SK-N-SH (cell line): ENCODE measurements around the gene SNX12.

Experiments
- EP300 ChIP-seq, 2 experiments: IDR thresholded peaks; 2 replicates each; pipeline versions ENCODE4 v1.4.0 to v1.6.1; 2012; ENCODE audit warnings: borderline replicate concordance in 1 of 2, low read depth in 1 of 2, low read length in 1 of 2
- FOSL2 ChIP-seq: IDR thresholded peaks from 2 replicates; pipeline ENCODE4 v1.4.0; 2012; ENCODE audit warnings: low read depth, mild to moderate bottlenecking, moderate library complexity, borderline replicate concordance
- MEF2A ChIP-seq: IDR thresholded peaks from 2 replicates; pipeline ENCODE4 v1.4.0; 2012; ENCODE audit warnings: low read depth, borderline replicate concordance
- POLR2AphosphoS5 ChIP-seq: IDR thresholded peaks from 2 replicates; pipeline ENCODE4 v1.6.1; 2012; ENCODE audit warnings: low read depth, low read length
- RFX5 ChIP-seq: IDR thresholded peaks from 2 replicates; pipeline ENCODE4 v1.6.1; 2012; ENCODE audit warnings: mild to moderate bottlenecking, improper control_type of control experiment, low read length
- SMC3 ChIP-seq: IDR thresholded peaks from 2 replicates; pipeline ENCODE4 v1.6.1; 2012; ENCODE audit warnings: low read depth, low read length, improper control_type of control experiment
- TAF1 ChIP-seq: IDR thresholded peaks from 2 replicates; pipeline ENCODE4 v1.6.1; 2012; ENCODE audit warnings: low read depth, mild to moderate bottlenecking, low read length, moderate library complexity, borderline replicate concordance
- TEAD4 ChIP-seq: IDR thresholded peaks from 2 replicates; pipeline ENCODE4 v1.4.0; 2012; ENCODE audit warnings: mild to moderate bottlenecking, borderline replicate concordance; ENCODE audit not compliant: insufficient read depth
- YY1 ChIP-seq: IDR thresholded peaks from 2 replicates; pipeline ENCODE4 v1.4.0; 2012; ENCODE audit warnings: low read depth, mild to moderate bottlenecking
- TF ChIP-seq, protein P1 (sequence below): fragments of 200-600 bp; sonication (generic); IDR thresholded peaks from 2 replicates; pipeline ENCODE4 v1.6.1; 2017; ENCODE audit warnings: antibody characterized with exemption, mild to moderate bottlenecking, moderate library complexity
- TF ChIP-seq, protein P2 (sequence below): IDR thresholded peaks from 2 replicates; pipeline ENCODE4; 2012
- TF ChIP-seq, protein P3 (sequence below): fragments of 150-350 bp; IDR thresholded peaks from 2 replicates; pipeline ENCODE4 v1.6.1; 2017; ENCODE audit warnings: antibody characterized with exemption, low read length, low read depth, borderline replicate concordance

DNA sequence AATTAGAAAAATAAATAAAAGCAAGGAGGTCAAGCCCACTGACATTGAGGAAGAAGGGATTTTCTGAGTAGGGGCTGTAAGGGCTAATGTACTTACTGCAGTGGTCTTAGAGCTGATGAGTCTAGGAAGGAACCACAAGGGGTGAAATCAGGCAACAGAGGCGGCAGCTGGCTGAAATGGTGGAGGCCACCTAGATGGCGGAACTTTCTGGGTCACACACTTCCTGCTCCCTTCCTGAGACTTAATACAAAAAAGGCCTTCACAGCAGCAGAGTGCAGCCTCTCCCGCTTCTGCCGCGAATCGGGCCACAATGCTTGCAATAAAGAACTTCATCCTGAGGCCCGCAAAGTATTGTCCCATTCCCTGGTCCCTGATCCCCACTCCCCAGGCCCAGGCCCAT lies 15.4 kb downstream of the SNX12 start:
- TF ChIP-seq, protein P1, sequence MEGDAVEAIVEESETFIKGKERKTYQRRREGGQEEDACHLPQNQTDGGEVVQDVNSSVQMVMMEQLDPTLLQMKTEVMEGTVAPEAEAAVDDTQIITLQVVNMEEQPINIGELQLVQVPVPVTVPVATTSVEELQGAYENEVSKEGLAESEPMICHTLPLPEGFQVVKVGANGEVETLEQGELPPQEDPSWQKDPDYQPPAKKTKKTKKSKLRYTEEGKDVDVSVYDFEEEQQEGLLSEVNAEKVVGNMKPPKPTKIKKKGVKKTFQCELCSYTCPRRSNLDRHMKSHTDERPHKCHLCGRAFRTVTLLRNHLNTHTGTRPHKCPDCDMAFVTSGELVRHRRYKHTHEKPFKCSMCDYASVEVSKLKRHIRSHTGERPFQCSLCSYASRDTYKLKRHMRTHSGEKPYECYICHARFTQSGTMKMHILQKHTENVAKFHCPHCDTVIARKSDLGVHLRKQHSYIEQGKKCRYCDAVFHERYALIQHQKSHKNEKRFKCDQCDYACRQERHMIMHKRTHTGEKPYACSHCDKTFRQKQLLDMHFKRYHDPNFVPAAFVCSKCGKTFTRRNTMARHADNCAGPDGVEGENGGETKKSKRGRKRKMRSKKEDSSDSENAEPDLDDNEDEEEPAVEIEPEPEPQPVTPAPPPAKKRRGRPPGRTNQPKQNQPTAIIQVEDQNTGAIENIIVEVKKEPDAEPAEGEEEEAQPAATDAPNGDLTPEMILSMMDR: no peak
- TF ChIP-seq, protein P2, sequence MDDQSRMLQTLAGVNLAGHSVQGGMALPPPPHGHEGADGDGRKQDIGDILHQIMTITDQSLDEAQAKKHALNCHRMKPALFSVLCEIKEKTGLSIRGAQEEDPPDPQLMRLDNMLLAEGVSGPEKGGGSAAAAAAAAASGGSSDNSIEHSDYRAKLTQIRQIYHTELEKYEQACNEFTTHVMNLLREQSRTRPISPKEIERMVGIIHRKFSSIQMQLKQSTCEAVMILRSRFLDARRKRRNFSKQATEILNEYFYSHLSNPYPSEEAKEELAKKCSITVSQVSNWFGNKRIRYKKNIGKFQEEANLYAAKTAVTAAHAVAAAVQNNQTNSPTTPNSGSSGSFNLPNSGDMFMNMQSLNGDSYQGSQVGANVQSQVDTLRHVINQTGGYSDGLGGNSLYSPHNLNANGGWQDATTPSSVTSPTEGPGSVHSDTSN: no peak
- TF ChIP-seq EP300 (IDR thresholded peaks at IDR 0.05; ENCODE audit: borderline replicate concordance in 1 of 2, low read depth in 1 of 2, low read length in 1 of 2): no peak
- TF ChIP-seq FOSL2: no peak
- no peak for TF ChIP-seq TEAD4
- no peak for TF ChIP-seq SMC3
- TF ChIP-seq MEF2A: no peak
- TF ChIP-seq YY1: no peak
- no peak for TF ChIP-seq TAF1
- no peak for TF ChIP-seq POLR2AphosphoS5
- TF ChIP-seq, protein P3, sequence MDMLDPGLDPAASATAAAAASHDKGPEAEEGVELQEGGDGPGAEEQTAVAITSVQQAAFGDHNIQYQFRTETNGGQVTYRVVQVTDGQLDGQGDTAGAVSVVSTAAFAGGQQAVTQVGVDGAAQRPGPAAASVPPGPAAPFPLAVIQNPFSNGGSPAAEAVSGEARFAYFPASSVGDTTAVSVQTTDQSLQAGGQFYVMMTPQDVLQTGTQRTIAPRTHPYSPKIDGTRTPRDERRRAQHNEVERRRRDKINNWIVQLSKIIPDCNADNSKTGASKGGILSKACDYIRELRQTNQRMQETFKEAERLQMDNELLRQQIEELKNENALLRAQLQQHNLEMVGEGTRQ: no peak
- no peak for TF ChIP-seq RFX5
